Dermis microvascular lymphatic vessel endothelial cell (primary cell): ENCODE measurements around the gene ATXN3L. TPM values are rescaled to one million over a fixed set of nuclear protein-coding genes. Genes with fewer than 3 reads are reported as not detected.
"Not testable (repeated sequence)": the region's sequence is repeated elsewhere in the genome, so short reads cannot be mapped to it uniquely, and the experiment has no call there.

Experiments used
- DNase-seq, 2 donors: peaks; one replicate each; pipeline versions ENCODE4 v3.0.0 to v3.0.0-alpha.2; 2010; ENCODE audit warnings: low read depth in 2 of 2
- total RNA-seq: library from RNA; depleted of rRNA; stranded (reverse); fragments of >200 nt; gene quantifications from 2 replicates; pipeline ENCODE4 v1.2.1, GENCODE V29; 2014

ATXN3L gene
- total RNA-seq, 1 donor from 2014 or later: not detected

GRCh38 chrX:13307041-13307440 is 12.8 kb downstream of the ATXN3L start:
- DNase-seq: no peak

GRCh38 chrX:13305108-13305507 is 14.7 kb downstream of the ATXN3L start:
- DNase-seq: no peak

- peak in 1 of 2 donors; percentile 4 for DNase-seq
Measured at GRCh38 chrX:13304052-13304451, 15.8 kb downstream of the ATXN3L start.

GRCh38 chrX:13303248-13303647 is 16.6 kb downstream of the ATXN3L start:
- DNase-seq: not testable (repeated sequence)

GRCh38 chrX:13298836-13299235 is 21.0 kb downstream of the ATXN3L start:
- DNase-seq: no peak

GRCh38 chrX:13295841-13296240 is 24.0 kb downstream of the ATXN3L start:
- no peak for DNase-seq

GRCh38 chrX:13293700-13294099 is 26.2 kb downstream of the ATXN3L start:
- DNase-seq: no peak

- no peak for DNase-seq
Measured at GRCh38 chrX:13290891-13291614, 28.8 kb downstream of the ATXN3L start.

- DNase-seq: no peak
Measured at GRCh38 chrX:13288671-13289070, 31.2 kb downstream of the ATXN3L start.

GRCh38 chrX:13287816-13288215 is 32.0 kb downstream of the ATXN3L start:
- DNase-seq: peak in 1 of 2 donors; percentile 64

- DNase-seq: no peak
Measured at GRCh38 chrX:13285693-13286092, 34.2 kb downstream of the ATXN3L start.

- DNase-seq: no peak
Measured at GRCh38 chrX:13285229-13285628, 34.6 kb downstream of the ATXN3L start.

GRCh38 chrX:13284570-13284969 is 35.3 kb downstream of the ATXN3L start:
- DNase-seq: peak in 1 of 2 donors; percentile 39

GRCh38 chrX:13283950-13284546 is 35.8 kb downstream of the ATXN3L start:
- DNase-seq: peak in 1 of 2 donors; percentile 74

GRCh38 chrX:13283512-13283911 is 36.3 kb downstream of the ATXN3L start:
- DNase-seq: peak in 1 of 2 donors; percentile 63

GRCh38 chrX:13281289-13281688 is 38.6 kb downstream of the ATXN3L start:
- DNase-seq: no peak

GRCh38 chrX:13279279-13280018 is 40.4 kb downstream of the ATXN3L start:
- no peak for DNase-seq

- DNase-seq: no peak
Measured at GRCh38 chrX:13277539-13277938, 42.3 kb downstream of the ATXN3L start.

GRCh38 chrX:13276991-13277390 is 42.9 kb downstream of the ATXN3L start:
- no peak for DNase-seq

GRCh38 chrX:13275031-13275430 is 44.8 kb downstream of the ATXN3L start:
- DNase-seq: no peak

GRCh38 chrX:13272426-13272825 is 47.4 kb downstream of the ATXN3L start:
- no peak for DNase-seq

- no peak for DNase-seq
Measured at GRCh38 chrX:13271511-13271910, 48.3 kb downstream of the ATXN3L start.

- DNase-seq: no peak
Measured at GRCh38 chrX:13270360-13270759, 49.5 kb downstream of the ATXN3L start.
